K562 (cell line): ENCODE data around the gene ASCC2. TPM values are rescaled to one million over a fixed set of nuclear protein-coding genes. Genes with fewer than 3 reads are reported as not detected.

Source experiments
- ARID1B ChIP-seq: fragments of 450-650 bp; IDR thresholded peaks from 2 replicates; pipeline ENCODE4 v1.6.1; 2016; ENCODE audit warnings: antibody characterized with exemption, mild to moderate bottlenecking, inconsistent platforms
- ATF7 ChIP-seq: fragments of 450-650 bp; IDR thresholded peaks from 2 replicates; pipeline ENCODE4 v1.7.1; 2014; ENCODE audit warnings: mild to moderate bottlenecking, moderate library complexity
- EHMT2 ChIP-seq: fragments of 450-650 bp; IDR thresholded peaks from 2 replicates; pipeline ENCODE4 v1.6.1; 2018; ENCODE audit warnings: antibody characterized with exemption
- ELF1 ChIP-seq: fragments of 200-800 bp; sonication (Bioruptor generic); IDR thresholded peaks from 2 replicates; pipeline ENCODE4 v1.6.1; 2016; ENCODE audit warnings: missing genetic modification characterization, missing compliant biosample characterization
- MBD2 ChIP-seq: sonication (generic); IDR thresholded peaks from 2 replicates; pipeline ENCODE4 v1.6.1; 2016; ENCODE audit warnings: low read depth, borderline replicate concordance
- RNF2 ChIP-seq: sonication (generic); IDR thresholded peaks from 2 replicates; pipeline ENCODE4 v1.6.1; 2016
- SUPT5H ChIP-seq: fragments of 450-650 bp; IDR thresholded peaks from 2 replicates; pipeline ENCODE4 v1.6.1; 2016
- TBL1XR1 ChIP-seq, 2 experiments: IDR thresholded peaks; 2 replicates each; pipeline ENCODE4 v1.6.1; 2012; ENCODE audit warnings: improper control_type of control experiment in 2 of 2, low read length in 2 of 2, mild to moderate bottlenecking in 1 of 2
- ZNF212 ChIP-seq: fragments of 450-650 bp; formaldehyde crosslinking; IDR thresholded peaks from 2 replicates; pipeline ENCODE4 v1.4.0; 2020; ENCODE audit warnings: mild to moderate bottlenecking
- ZNF766 ChIP-seq: fragments of 200-800 bp; sonication (Bioruptor generic); conservative IDR thresholded peaks from 2 replicates; pipeline ENCODE4 v1.6.1; 2016; ENCODE audit warnings: missing genetic modification characterization, missing compliant biosample characterization
- ZNF79 ChIP-seq: fragments of 250-450 bp; sonication (Bioruptor Pico); IDR thresholded peaks from 2 replicates; pipeline ENCODE4 v1.4.0; 2020; ENCODE audit warnings: low read depth, mild to moderate bottlenecking, moderate library complexity
- polyA plus RNA-seq, 8 experiments: library from polyadenylated mRNA; depleted of rRNA in 4 of 8; stranded (reverse) in 5 of 8; unstranded in 3 of 8; fragments of >200 nt; fragmentation: Nextera tagmentation in 2 of 8; fragmentation: Illumina TruSeq in 1 of 8; extraction: Ambion mirVana in 2 of 8; extraction: Trizol in 1 of 8; gene quantifications; 2 replicates each; pipeline versions ENCODE4 v1.2.1 to v1.2.3, GENCODE V29; 2011 to 2014; ENCODE audit warnings: inconsistent platforms in 1 of 8, missing spikeins in 1 of 8
- total RNA-seq, 7 experiments: library from RNA; depleted of rRNA in 6 of 7; stranded (reverse); fragments of >200 nt in 6 of 7; fragmentation: Illumina TruSeq in 2 of 7; extraction: Trizol in 2 of 7; gene quantifications; 2 replicates each; pipeline versions ENCODE4 v1.2.1 to v1.2.3, GENCODE V29; 2011 to 2021; ENCODE audit warnings: low replicate concordance in 1 of 7
- TF ChIP-seq, protein P1 (sequence below): fragments of 450-650 bp; IDR thresholded peaks from 2 replicates; pipeline ENCODE4 v1.6.1; 2016; ENCODE audit warnings: mild to moderate bottlenecking, moderate library complexity
- TF ChIP-seq, protein P2 (sequence below): fragments of 450-650 bp; IDR thresholded peaks from 2 replicates; pipeline ENCODE4 v1.6.1; 2017; ENCODE audit warnings: antibody characterized with exemption

ASCC2 gene
- total and polyA plus RNA-seq, 9 of the 15 experiments (the other 6 are each of a cell fraction or from before 2014, with no cell fraction given) = 4.0 to 46.7 (median 26.8) TPM

DNA sequence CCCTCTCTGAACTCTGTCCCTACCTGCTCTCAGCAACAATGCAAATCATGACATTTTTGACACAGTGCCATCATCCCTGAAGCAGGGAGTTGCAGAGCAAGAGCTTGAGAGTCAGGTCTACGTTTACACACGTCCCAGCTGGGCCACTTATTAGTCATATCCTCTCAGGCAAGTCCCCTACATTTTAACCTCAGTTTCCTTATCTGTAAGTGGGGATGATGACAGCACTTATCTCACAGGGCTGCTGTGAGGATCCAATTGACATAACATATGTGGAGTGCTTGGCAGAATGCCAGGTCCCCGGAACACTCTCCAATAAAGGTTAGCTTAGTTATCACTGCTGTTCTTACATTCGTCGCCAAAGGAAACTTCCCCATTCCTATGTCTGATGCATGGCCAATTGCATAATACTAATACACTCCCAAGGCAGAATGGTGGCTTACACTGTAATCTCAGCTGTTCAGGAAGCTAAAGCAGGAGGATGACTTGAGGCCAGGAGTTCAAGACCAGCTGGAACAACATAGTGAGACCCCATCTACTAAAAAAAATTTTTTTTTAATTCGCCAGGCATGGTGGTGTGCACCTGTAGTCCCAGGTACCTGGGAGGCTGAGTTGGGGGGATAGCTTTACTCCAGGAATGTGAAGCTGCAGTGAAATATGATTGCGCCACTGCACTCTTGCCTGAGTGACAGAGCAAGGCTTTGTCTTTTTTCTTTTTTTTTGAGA lies 16.6 kb downstream of the ASCC2 start (continued):
- TF ChIP-seq, protein P1, sequence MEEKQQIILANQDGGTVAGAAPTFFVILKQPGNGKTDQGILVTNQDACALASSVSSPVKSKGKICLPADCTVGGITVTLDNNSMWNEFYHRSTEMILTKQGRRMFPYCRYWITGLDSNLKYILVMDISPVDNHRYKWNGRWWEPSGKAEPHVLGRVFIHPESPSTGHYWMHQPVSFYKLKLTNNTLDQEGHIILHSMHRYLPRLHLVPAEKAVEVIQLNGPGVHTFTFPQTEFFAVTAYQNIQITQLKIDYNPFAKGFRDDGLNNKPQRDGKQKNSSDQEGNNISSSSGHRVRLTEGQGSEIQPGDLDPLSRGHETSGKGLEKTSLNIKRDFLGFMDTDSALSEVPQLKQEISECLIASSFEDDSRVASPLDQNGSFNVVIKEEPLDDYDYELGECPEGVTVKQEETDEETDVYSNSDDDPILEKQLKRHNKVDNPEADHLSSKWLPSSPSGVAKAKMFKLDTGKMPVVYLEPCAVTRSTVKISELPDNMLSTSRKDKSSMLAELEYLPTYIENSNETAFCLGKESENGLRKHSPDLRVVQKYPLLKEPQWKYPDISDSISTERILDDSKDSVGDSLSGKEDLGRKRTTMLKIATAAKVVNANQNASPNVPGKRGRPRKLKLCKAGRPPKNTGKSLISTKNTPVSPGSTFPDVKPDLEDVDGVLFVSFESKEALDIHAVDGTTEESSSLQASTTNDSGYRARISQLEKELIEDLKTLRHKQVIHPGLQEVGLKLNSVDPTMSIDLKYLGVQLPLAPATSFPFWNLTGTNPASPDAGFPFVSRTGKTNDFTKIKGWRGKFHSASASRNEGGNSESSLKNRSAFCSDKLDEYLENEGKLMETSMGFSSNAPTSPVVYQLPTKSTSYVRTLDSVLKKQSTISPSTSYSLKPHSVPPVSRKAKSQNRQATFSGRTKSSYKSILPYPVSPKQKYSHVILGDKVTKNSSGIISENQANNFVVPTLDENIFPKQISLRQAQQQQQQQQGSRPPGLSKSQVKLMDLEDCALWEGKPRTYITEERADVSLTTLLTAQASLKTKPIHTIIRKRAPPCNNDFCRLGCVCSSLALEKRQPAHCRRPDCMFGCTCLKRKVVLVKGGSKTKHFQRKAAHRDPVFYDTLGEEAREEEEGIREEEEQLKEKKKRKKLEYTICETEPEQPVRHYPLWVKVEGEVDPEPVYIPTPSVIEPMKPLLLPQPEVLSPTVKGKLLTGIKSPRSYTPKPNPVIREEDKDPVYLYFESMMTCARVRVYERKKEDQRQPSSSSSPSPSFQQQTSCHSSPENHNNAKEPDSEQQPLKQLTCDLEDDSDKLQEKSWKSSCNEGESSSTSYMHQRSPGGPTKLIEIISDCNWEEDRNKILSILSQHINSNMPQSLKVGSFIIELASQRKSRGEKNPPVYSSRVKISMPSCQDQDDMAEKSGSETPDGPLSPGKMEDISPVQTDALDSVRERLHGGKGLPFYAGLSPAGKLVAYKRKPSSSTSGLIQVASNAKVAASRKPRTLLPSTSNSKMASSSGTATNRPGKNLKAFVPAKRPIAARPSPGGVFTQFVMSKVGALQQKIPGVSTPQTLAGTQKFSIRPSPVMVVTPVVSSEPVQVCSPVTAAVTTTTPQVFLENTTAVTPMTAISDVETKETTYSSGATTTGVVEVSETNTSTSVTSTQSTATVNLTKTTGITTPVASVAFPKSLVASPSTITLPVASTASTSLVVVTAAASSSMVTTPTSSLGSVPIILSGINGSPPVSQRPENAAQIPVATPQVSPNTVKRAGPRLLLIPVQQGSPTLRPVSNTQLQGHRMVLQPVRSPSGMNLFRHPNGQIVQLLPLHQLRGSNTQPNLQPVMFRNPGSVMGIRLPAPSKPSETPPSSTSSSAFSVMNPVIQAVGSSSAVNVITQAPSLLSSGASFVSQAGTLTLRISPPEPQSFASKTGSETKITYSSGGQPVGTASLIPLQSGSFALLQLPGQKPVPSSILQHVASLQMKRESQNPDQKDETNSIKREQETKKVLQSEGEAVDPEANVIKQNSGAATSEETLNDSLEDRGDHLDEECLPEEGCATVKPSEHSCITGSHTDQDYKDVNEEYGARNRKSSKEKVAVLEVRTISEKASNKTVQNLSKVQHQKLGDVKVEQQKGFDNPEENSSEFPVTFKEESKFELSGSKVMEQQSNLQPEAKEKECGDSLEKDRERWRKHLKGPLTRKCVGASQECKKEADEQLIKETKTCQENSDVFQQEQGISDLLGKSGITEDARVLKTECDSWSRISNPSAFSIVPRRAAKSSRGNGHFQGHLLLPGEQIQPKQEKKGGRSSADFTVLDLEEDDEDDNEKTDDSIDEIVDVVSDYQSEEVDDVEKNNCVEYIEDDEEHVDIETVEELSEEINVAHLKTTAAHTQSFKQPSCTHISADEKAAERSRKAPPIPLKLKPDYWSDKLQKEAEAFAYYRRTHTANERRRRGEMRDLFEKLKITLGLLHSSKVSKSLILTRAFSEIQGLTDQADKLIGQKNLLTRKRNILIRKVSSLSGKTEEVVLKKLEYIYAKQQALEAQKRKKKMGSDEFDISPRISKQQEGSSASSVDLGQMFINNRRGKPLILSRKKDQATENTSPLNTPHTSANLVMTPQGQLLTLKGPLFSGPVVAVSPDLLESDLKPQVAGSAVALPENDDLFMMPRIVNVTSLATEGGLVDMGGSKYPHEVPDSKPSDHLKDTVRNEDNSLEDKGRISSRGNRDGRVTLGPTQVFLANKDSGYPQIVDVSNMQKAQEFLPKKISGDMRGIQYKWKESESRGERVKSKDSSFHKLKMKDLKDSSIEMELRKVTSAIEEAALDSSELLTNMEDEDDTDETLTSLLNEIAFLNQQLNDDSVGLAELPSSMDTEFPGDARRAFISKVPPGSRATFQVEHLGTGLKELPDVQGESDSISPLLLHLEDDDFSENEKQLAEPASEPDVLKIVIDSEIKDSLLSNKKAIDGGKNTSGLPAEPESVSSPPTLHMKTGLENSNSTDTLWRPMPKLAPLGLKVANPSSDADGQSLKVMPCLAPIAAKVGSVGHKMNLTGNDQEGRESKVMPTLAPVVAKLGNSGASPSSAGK = no peak; the same call in 1 of the 2 replicates
- TF ChIP-seq ZNF766 (CRISPR knock-in tag) (peak; percentile 79; the same call in 1 of the 2 replicates), ZNF212 (no peak), SUPT5H (no peak), MBD2 (0 out of 2 replicates have a peak, but pooled peaks have one; percentile 70), TBL1XR1 (IDR thresholded peaks at IDR 0.05; ENCODE audit: low read length in 2 of 2) (peak in 1 of 2 experiments; percentile 87; a peak in 2 of 4 replicates), RNF2 (peak; percentile 34; the same call in 1 of the 2 replicates), EHMT2 (peak; percentile 9; the same call in 1 of the 2 replicates), ELF1 (tag) (peak; percentile 81), ATF7 (peak; percentile 95), ZNF79 (no peak), ARID1B (peak; percentile 95)
- TF ChIP-seq, protein P2, sequence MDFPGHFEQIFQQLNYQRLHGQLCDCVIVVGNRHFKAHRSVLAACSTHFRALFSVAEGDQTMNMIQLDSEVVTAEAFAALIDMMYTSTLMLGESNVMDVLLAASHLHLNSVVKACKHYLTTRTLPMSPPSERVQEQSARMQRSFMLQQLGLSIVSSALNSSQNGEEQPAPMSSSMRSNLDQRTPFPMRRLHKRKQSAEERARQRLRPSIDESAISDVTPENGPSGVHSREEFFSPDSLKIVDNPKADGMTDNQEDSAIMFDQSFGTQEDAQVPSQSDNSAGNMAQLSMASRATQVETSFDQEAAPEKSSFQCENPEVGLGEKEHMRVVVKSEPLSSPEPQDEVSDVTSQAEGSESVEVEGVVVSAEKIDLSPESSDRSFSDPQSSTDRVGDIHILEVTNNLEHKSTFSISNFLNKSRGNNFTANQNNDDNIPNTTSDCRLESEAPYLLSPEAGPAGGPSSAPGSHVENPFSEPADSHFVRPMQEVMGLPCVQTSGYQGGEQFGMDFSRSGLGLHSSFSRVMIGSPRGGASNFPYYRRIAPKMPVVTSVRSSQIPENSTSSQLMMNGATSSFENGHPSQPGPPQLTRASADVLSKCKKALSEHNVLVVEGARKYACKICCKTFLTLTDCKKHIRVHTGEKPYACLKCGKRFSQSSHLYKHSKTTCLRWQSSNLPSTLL = peak; percentile 68; the same call in 1 of the 2 replicates
